GM18951 (cell line): ENCODE results near the gene TBL1X.
"Not testable (repeated sequence)": the region's sequence is repeated elsewhere in the genome, so short reads cannot be mapped to it uniquely, and the experiment has no call there.

Source experiments
- POLR2A ChIP-seq: IDR thresholded peaks from 4 replicates; pipeline ENCODE4 v1.6.1; 2011; ENCODE audit warnings: mild to moderate bottlenecking; ENCODE audit not compliant: insufficient read length, insufficient read depth; ENCODE audit errors: extremely low read depth
- in situ Hi-C: fragments of 300-500 bp; cut with MboI; formaldehyde crosslinking; loops from one replicate; pipeline ENCODE4 v1.12.0; 2022; ENCODE audit warnings: low sequenced_read_pairs, mixed read lengths, inconsistent platforms; ENCODE audit not compliant: unreplicated experiment

Gene TBL1X

DNA sequence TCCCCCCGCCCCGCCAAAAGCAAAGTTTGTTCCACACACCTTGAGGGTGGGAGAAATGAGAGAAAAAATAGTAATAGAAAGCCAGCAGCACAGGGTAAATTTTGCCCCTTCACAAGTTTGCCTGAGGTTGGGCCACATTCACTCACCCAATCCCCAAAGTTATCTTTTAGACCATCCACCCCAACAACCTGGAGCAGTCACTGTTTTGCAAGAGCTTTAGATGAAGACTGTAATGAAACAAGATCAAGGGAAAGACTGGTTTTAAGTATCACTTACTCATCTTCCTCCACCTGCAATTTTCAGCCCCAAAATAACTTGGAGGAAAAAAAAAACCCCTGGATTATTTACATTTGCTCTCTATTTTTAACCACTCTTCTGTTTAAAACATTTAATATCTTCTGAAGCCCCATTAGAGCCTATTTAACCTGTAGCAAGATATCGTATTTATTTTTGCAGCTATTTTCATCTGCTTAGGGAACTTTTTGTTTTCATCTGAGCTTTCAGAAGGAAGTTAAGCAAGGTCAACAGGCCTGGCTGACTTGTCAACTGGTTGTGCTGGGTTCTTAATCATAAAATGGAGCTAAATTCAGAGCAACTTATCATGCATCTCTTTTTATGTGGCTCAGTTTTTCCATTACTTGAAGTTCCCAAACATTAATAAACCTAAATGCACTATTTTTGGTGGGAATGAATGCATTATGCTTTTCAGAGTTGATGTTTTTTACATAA is 24.6 kb upstream of the TBL1X start:
- no peak for TF ChIP-seq POLR2A
- in situ Hi-C loops, result no loop called here

DNA sequence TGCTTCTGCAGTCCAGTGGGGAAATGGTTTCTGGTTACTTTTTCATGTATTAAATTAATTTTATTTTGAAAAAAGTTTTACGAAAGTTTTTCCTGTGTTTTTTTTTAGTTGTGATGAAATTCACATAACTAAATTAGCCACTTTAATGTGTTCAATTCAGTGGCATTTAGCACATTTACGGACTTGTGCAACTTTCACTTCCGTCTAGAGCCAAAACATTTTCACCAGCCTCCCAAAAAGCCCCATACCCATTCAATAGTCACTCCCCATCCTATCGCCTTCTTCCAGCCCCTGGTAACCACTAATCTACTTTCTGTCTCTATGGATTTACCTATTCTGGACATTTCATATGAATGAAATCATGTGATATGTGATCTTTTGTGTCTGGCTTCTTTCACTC is 22.8 kb upstream of the TBL1X start:
- TF ChIP-seq POLR2A, result no peak

DNA sequence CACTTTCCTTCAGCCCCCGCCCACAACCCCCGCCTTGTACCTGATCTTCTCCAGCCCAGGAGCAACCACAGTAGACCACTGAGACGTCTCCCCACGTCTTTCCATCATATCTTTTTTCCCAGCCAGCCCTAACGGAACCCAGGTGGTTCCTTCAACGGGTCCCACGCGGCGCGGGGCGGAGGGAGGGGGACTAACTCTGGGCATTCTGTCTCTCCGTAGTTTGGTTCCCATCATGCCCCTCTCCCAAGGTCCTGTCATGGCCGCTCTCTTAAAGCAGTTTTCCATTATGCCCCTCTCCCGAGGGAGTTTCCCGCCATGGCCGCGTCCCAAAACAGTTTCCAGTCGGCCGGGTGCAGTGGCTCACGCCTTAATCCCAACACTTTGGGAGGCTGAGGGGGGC is 21.5 kb upstream of the TBL1X start:
- in situ Hi-C loops, result no loop called here

More for the DNA sequence above, 22.8 kb upstream of the TBL1X start:
- in situ Hi-C loops, result no loop called here

DNA sequence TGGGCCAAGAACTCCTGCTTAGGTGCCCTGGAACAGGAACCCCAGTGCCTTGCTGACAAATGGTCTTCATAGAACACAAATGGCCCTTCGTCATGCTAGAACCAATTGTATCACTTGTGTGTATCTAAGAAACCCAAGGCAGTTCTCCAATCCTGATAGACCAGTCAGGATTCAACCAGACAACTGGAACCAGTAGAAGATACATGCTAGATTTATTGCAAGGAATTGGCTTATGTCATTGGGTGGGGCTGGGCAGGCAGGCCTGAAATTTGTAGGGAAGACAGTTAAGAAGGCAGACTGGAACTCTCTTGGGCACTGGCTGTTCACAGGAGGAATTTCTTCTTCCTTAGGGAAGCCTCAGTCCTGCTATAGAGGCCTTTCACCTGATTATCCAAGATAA is 17.0 kb upstream of the TBL1X start:
- in situ Hi-C loops, result no loop called here
- no peak for TF ChIP-seq POLR2A

More for the DNA sequence above, 21.5 kb upstream of the TBL1X start:
- no peak for TF ChIP-seq POLR2A

DNA sequence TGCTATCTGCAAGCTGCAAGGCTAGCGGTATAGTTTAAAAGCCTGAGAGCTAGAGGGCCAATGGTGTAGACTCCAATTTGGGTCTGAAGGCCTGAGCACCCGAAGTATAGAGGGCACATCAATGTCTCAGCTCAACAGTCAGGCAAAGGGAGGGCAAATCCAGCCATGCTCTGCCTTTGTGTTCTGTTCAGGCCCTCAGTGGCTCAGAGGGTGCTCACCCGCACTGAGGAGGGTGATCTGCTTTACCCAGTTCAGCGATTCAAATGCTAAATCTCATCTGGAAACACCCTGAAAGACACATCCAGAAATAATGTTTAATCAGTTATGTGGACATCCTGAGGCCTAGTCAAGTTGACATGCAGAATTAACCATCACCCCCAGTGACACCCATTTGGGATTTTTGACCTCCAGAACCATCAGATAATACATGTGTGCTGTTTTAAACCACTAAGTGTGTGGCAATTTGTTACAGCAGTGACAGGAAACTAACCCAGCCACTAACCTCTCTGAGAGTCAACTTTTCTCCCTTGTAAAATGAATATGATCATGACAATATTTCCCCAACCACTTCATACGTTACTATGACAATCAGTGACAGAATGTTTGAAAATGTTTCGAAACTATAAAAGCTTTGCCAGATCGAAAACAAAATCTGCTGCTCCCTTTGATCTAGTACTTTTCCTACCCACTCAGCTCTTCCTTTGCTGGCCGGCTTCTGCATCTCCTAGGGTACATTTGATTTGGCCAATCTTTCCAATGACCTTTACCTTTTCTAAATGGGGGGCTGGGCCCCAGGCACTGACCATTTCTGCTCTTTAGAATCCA is 8.4 kb upstream of the TBL1X start:
- no peak for TF ChIP-seq POLR2A
- in situ Hi-C loops, result no loop called here

DNA sequence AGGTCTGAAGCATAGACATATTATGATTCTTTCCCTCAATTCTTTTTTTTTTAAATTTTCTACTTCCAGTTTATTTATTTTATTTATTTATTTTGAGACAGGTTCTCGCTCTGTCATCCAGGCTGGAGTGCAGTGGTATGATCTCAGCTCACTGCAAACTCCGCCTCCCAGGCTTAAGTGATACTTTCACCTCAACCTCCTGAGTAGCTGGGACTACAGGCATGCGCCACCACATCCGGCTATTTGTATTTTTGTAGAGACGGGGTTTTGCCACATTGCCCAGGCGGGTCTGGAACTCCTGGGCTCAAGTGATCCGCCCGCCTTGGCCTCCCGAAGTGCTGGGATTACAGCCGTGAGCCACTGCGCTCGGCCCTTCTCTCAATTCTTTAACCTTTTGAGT is 6.8 kb upstream of the TBL1X start:
- in situ Hi-C loops, result not testable (repeated sequence)

DNA sequence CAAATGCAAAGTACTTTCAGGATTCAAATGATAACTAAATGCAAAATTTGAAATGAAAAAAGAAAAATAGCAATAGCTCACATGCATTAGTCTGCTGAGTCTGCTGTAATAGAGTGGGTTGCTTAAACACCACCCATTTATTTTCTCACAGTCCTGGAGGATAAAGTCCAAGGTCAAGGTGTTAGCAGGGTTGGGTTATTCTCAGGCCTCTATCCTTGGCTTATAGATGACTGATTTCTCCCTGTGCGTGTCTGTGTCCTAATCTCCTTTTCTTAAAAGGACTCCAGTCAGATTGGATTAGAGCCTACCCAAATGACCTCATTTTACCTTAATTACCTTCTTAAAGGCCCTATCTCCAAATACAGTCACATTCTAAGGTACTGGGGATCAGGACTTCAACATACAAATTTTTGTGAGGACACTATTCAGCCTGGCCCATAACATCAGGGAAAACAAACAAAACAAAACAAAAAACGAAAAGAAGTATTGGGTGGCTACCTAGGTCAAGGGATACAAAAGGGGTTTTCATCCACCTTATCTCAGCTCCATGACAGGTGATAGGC is 6.3 kb upstream of the TBL1X start:
- no peak for TF ChIP-seq POLR2A
- in situ Hi-C loops, result no loop called here

DNA sequence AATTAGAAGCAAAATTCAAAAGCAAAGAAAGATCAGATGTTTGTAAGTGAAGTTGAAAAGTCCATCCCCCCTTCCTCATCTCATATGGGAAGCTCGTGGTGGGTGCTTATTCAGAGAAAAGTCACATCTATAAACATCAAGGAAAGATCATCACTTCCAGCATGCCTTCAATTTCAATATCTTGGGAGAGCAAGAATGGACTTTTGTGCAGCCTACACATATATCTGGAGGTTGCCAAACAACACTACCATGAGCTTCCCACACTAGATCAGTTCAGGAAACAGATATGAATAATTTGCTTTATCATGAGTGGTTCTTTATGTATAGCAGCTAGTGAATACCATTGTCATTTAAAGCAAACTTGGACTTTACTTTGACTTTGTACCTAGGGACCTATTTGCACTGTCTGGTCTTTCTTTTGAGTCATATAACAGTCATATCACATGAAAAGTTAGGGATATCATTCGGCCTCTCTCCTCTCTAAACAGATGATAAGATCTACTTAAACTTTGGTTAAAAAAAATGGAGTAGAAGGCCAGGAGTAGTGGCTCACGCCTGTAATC is 5.6 kb upstream of the TBL1X start:
- in situ Hi-C loops, result no loop called here

DNA sequence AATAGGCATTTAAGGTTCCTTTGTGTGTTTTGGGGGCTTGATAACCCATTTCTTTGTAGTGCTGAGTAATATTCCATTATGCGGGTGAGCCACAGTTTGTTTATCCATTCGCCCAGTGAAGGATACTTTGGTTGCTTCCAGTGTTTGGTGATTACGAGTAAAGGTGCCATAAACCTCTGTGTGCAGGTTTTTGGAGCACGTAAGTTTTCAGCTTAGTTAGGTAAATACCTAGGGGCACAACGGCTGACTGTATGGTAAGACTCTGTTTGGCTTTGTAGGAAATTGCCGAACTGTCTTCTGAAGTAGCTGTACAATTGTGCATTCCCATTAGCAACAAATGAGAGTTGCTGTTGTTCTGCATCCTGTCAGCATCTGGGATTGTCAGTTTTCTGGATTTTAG is 3.8 kb upstream of the TBL1X start:
- TF ChIP-seq POLR2A, result no peak
- in situ Hi-C loops, result no loop called here

More for the DNA sequence above, 5.6 kb upstream of the TBL1X start:
- TF ChIP-seq POLR2A, result no peak

DNA sequence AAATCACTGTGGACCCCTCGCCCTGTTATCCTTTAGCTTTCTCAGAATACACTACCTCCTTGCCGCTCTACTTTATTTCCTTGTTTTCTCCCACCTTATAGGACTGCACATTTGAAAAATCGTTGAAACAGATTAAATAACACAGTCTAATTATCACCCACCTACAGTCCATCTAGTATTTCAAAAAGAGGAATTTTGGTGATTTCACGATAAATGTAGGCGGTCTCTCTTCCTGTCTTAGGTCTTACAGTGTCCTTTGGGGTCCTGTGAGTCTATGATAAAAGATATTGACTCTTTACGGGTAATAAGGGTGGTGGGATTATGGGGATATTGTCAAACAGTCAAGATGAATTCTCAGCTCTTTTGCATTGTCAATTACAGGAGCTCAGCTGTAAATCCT is 2.4 kb upstream of the TBL1X start:
- no peak for TF ChIP-seq POLR2A
- in situ Hi-C loops, result no loop called here

DNA sequence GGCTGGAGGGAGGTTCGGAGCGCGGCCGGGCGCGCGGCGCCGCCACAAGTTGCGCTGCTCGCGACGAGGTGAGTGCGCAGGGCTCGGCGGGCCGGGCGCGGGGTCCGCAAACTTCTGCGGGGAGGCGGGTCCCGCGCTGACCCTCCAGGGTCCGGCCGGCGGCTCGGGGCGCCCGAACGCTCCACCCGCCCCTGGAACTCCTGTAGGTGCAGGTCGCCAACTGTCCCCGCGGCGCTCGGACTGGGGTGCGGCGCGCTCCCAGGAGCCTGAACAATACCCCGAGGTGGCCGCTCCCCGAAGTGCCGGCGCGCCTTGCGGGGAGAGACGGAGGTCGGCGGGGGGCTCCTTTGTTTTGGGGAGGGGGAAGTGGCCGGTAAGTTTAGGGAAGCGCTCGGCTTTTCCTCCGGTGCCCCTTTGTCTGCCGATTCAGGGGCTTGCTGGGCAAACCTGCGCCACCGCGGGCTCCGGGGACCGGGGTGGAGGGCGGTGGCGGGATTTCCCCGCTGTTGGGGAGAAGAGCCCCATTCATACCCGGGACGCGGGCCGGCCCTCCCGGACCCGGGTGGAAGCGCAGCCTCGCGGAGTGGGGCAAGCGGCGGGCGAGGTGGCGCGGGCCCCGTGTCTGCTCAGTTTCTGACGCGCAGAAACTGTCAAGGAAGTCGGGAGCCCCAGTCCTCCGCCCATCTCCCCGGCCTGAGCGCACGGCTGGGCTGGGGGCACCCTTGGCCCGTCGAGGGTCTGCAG is 694 bp downstream of the TBL1X start:
- in situ Hi-C loops, result no loop called here
- no peak for TF ChIP-seq POLR2A

DNA sequence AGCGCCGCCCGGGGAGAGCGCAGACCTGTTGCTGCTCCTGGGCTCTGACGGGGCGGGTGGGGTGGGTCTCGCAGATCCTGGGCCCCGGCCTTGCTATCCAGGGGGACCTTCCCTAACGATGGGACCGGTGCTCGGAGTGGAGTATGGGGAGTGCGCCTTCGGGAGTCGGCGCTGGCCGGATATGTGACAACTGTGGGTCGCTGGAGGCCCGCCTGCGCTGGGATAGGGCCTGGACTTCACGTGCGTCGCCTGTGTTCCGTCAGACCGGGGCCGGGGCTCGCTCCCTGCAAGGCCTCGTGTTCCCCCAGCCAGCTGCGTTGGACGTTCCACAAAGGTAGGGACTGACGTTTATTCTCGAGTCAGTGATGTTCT is 1.3 kb downstream of the TBL1X start:
- TF ChIP-seq POLR2A, result no peak
- in situ Hi-C loops, result no loop called here

DNA sequence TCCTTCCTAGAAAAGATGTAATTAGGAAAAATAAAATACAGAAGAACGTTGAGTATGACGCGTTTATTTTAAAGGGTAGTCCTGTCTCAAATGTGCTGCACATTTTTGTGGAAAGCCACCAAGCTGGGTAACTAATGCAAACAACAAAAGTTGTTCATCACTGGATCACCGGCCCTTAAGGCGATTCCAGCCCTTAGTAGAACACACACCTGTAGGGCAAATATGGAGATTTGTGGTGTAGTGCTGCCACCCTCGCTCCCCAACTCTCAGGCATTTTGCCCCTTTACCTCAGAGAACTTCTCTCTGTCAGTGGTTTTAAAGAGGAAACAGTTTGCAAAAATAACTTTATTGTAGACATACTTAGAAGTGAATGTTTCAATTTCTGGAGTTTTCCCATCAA is 1.9 kb downstream of the TBL1X start:
- TF ChIP-seq POLR2A, result no peak
- in situ Hi-C loops, result no loop called here
